Stimulated activated naive CD8-positive, alpha-beta T cell treated with anti-CD3 and anti-CD28 coated beads, Interleukin-15, amount 100 ng/mL, for 72 hours (primary cell): Measurements from ENCODE around the gene DNMT1.
A peak's percentile ranks its signal among the peaks of the same experiment; 100 is the strongest.

ENCODE experiments used
- ATAC-seq: fragments of 150-1000 bp; cut with Tn5 transposase; 2 replicates; pipeline ENCODE4 v1.10.0; 2021; ENCODE audit warnings: mild to moderate bottlenecking, moderate library complexity
- DNase-seq, 2 donors: peaks; one replicate each; pipeline ENCODE4 v3.0.0; 2021 to 2022
- H3K27ac Mint-ChIP-seq, 2 donors: one replicate each; pipeline ENCODE4 v1.8.0; 2022; ENCODE audit warnings: mild to moderate bottlenecking in 2 of 2, mixed read lengths in 2 of 2, moderate library complexity in 2 of 2
- H3K27me3 Mint-ChIP-seq: one replicate; pipeline ENCODE4 v1.8.0; 2022; ENCODE audit warnings: mixed read lengths
- H3K4me1 Mint-ChIP-seq: one replicate; pipeline ENCODE4 v1.8.0; 2022; ENCODE audit warnings: mild to moderate bottlenecking, mixed read lengths
- H3K4me3 Mint-ChIP-seq, 2 donors: one replicate each; pipeline ENCODE4 v1.8.0; 2022; ENCODE audit warnings: mild to moderate bottlenecking in 2 of 2, mixed read lengths in 2 of 2, moderate library complexity in 1 of 2
- H3K9me3 Mint-ChIP-seq, 2 donors: one replicate each; pipeline ENCODE4 v1.8.0; 2022; ENCODE audit warnings: mixed read lengths in 2 of 2

The DNMT1 gene

GRCh38 chr19:10093295-10094186 lies 101.2 kb downstream of the DNMT1 start:
- Mint-ChIP-seq H3K4me3 (no peak overlapping the region), H3K27ac (no peak overlapping the region), H3K27me3 (no peaks in the 10 kb centered on the region), H3K4me1 (peaks cover 33% of the 10 kb centered on the region), H3K9me3 (no peaks in the 10 kb centered on the region)
- DNase-seq (no peak), ATAC-seq (no peak)

- no peak for DNase-seq
- Mint-ChIP-seq H3K27ac (no peak overlapping the region), H3K9me3 (no peaks in the 10 kb centered on the region), H3K4me3 (no peak overlapping the region), H3K27me3 (no peaks in the 10 kb centered on the region), H3K4me1 (peaks cover 28% of the 10 kb centered on the region)
- no peak for ATAC-seq
Measured at GRCh38 chr19:10092648-10093294, 102.0 kb downstream of the DNMT1 start.

DNA sequence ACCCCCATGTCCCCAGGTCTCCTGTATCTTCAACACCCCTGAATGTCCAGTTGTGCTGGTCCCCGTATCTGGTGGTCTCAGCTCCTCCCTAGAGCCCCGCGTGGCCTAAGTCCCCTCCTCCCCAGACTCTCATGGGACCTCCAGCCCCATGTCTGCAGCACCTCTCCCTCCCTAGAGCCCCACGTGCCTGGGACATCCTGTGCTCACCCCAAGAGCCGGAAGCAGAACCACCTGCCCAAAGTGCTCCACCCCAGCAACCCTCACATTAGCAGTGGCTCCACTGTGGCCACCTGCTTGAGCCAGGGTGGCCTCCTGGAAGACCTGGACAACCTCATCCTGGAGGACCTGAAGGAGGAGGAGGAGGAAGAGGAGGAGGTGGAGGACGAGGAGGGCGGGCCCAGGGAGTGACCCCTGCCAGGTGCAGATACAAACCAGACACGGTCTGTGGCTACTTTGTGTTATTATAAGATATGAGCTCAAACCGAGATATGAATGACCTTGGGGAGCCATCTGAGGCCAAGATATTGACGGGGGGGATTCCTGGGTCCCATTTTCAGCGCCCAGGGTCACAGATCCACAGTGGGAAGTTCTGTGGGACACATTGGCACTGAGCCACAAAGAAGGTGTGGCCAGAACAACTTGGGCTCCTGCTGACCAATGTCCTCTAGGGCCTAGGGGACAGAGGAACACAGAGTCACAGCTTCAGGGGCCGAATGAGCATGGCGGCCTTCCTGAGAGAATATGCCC lies 102.7 kb downstream of the DNMT1 start:
- H3K4me3 Mint-ChIP-seq, result no peak overlapping the region
- H3K27me3 Mint-ChIP-seq, result no peaks in the 10 kb centered on the region
- peak overlapping the region; percentile 9 to 91 for H3K27ac Mint-ChIP-seq
- H3K9me3 Mint-ChIP-seq, result no peaks in the 10 kb centered on the region
- DNase-seq, result no peak
- peaks cover 30% of the 10 kb centered on the region for H3K4me1 Mint-ChIP-seq
- ATAC-seq, result no peak

DNA sequence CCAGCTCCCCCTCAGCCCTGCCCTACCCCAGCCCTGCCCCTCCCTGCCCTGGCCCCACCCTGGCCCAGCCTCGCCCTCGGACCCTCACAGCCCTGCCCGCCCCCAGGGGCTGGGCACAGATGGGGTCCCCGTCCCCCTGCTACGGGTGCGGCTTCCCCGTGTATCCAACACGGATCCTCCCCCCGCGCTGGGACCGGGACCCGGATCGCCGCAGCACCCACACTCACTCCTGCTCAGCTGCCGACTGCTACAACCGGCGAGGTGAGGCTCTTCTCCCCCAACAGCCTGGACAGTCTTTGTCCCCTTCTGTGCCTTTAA lies 103.4 kb downstream of the DNMT1 start:
- Mint-ChIP-seq H3K27ac (no peak overlapping the region), H3K4me3 (no peak overlapping the region), H3K9me3 (no peaks in the 10 kb centered on the region), H3K27me3 (no peaks in the 10 kb centered on the region), H3K4me1 (peaks cover 29% of the 10 kb centered on the region)
- no peak for DNase-seq
- ATAC-seq, result no peak

- H3K9me3 Mint-ChIP-seq, result no peaks in the 10 kb centered on the region
- DNase-seq (no peak), ATAC-seq (no peak)
- H3K4me3 Mint-ChIP-seq, result no peak overlapping the region
- no peaks in the 10 kb centered on the region for H3K27me3 Mint-ChIP-seq
- H3K4me1 Mint-ChIP-seq, result peaks cover 26% of the 10 kb centered on the region
- H3K27ac Mint-ChIP-seq, result peak overlapping the region in 1 of 2 donors; percentile 78
Measured at GRCh38 chr19:10089801-10090375, 104.9 kb downstream of the DNMT1 start.

DNA sequence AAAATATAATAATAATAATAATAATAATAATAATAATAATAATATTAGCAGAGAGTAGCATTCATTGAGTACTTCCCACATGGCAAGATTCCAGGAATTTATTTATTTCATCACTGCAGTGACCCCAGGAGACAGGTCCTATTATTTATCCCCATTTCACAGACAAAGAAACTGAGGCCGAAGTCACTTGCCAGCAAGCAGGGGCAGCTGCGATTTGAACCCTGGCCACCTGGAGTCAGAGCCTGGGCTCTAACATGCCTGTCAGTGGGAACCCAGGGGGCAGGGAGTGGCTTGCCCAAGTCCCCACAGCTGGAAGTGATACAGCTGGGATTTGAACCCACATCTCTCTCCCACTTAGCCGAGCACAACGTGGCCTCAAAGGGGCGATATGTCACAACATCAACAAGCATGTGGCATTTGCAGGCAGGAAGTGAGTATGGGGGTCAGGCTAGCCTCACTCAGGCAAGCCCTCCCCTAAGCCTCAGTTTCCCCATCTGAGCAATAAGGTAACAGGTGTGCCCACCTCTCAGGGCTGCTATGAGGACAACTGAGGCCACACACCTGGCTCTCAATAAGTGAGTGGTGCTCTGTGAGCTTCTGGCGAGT lies 105.7 kb downstream of the DNMT1 start:
- DNase-seq (no peak), ATAC-seq (no peak)
- Mint-ChIP-seq H3K27ac (no peak overlapping the region), H3K9me3 (no peaks in the 10 kb centered on the region), H3K4me1 (peaks cover 26% of the 10 kb centered on the region), H3K27me3 (no peaks in the 10 kb centered on the region), H3K4me3 (no peak overlapping the region)

DNA sequence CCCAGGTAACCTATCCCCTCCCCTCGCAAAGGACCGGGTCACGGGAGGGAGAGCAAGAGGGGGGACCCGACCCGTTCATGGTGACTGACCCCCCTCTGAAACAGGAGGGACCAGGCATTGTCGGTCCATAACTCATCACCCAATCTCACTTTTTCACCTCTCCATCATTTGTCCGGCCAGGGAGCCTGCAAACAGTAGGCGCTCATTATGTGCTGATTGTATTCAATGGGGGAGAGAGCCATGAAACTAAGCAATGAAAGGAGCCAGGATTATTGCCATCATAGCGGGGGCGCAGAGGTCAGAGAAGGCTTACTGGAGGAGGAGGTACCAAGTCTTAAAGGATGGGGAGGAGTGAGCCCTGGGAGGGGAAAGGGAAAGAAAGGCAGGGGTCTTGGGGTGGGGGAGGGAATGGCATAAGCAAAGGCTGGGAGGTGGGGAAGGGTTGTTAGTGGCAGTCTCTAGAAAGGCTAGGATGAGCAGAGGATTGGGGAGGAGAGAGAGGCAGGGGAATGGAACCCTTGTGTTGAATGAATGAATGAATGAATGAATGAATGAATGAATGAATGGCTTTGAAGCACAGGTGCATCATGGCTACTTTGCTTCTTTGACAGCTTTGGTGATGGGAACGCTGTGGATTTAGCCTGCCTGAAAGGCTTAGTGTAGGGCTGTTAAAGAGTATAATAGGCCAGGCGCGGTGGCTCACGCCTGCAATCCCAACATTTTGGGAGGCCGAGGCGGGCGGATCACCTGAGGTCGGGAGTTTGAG lies 107.3 kb downstream of the DNMT1 start:
- DNase-seq (no peak), ATAC-seq (no peak)
- Mint-ChIP-seq H3K27me3 (no peaks in the 10 kb centered on the region), H3K4me3 (peak overlapping the region; percentile 88 to 90), H3K4me1 (peaks cover 26% of the 10 kb centered on the region), H3K9me3 (no peaks in the 10 kb centered on the region), H3K27ac (no peak overlapping the region)

GRCh38 chr19:10086591-10087192 lies 108.1 kb downstream of the DNMT1 start:
- Mint-ChIP-seq H3K27ac (peak overlapping the region; percentile 33 to 93), H3K9me3 (no peaks in the 10 kb centered on the region), H3K4me1 (peaks cover 21% of the 10 kb centered on the region), H3K27me3 (no peaks in the 10 kb centered on the region), H3K4me3 (peak overlapping the region; percentile 88 to 90)
- DNase-seq, result peak in 1 of 2 donors; percentile 54
- ATAC-seq, result peak; percentile 46

GRCh38 chr19:10085641-10086590 lies 108.8 kb downstream of the DNMT1 start, which contains the start of gene SHFL:
TSS of gene SHFL (plus strand) at chr19:10086317. CDS start at chr19:10086428, 111 bp downstream.
- peak within 1 kb of the TSS; percentile 88 to 90 for H3K4me3 Mint-ChIP-seq
- peak; percentile 97 for ATAC-seq
- DNase-seq, result peak; percentile 84 to 86
- H3K4me1 Mint-ChIP-seq, result peaks cover 18% of the 10 kb centered on the region
- H3K27me3 Mint-ChIP-seq, result no peaks in the 10 kb centered on the region
- no peaks in the 10 kb centered on the region for H3K9me3 Mint-ChIP-seq
- peak within 1 kb of the TSS; percentile 65 to 93 for H3K27ac Mint-ChIP-seq

GRCh38 chr19:10084803-10085202 lies 110.0 kb downstream of the DNMT1 start:
- H3K27me3 Mint-ChIP-seq, result no peaks in the 10 kb centered on the region

DNA sequence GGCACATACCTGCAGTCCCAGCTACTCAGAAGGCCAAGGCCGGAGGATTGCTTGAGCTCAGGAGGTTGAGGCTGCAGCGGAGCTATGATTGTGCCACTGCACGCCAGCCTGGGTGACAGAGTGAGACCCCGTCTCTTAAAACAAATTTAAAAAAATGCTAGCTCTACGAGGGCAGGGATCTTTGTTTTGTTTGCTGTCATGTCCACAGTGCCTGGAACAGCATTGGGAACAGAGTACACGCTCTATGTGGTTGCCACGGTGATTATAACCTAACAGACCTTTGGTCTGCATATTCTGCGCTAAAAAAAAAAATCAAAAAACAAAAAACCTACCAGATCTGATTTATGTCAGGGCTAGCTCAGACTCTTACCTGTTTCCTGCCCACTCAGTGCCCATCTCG lies 110.8 kb downstream of the DNMT1 start:
- Mint-ChIP-seq H3K27ac (no peak overlapping the region), H3K4me1 (peaks cover 13% of the 10 kb centered on the region), H3K9me3 (no peaks in the 10 kb centered on the region), H3K4me3 (no peak overlapping the region), H3K27me3 (no peaks in the 10 kb centered on the region)
- ATAC-seq (no peak), DNase-seq (no peak)

More at GRCh38 chr19:10084803-10085202, 110.0 kb downstream of the DNMT1 start:
- H3K4me3 Mint-ChIP-seq, result peak overlapping the region in 1 of 2 donors; percentile 88
- DNase-seq (no peak), ATAC-seq (no peak)
- H3K9me3 Mint-ChIP-seq, result no peaks in the 10 kb centered on the region
- no peak overlapping the region for H3K27ac Mint-ChIP-seq
- peaks cover 18% of the 10 kb centered on the region for H3K4me1 Mint-ChIP-seq
